ENCODE measurements around the gene SIVA1. TPM values are rescaled to one million over a fixed set of nuclear protein-coding genes. Genes with fewer than 3 reads are reported as not detected.

SIVA1 gene
- polyA plus RNA-seq, 1 donor: 71.9 TPM

GRCh38 chr14:104784846-104785707, 32.1 kb downstream of the SIVA1 start:
- no peak for DNase-seq (ENCODE audit: low read depth)

- no peak for DNase-seq (ENCODE audit: low read depth)
These were observed 32.7 kb downstream of the SIVA1 start for GRCh38 chr14:104785708-104786080.

- DNase-seq (ENCODE audit: low read depth): no peak
These were observed 33.2 kb downstream of the SIVA1 start for GRCh38 chr14:104786091-104786586.

GRCh38 chr14:104786726-104787675, 34.1 kb downstream of the SIVA1 start:
- no peak for DNase-seq (ENCODE audit: low read depth)

GRCh38 chr14:104787736-104788135, 34.8 kb downstream of the SIVA1 start:
- no peak for DNase-seq (ENCODE audit: low read depth)

- no peak for DNase-seq (ENCODE audit: low read depth)
These were observed 35.3 kb downstream of the SIVA1 start for GRCh38 chr14:104788161-104788818.

- DNase-seq (ENCODE audit: low read depth): no peak
These were observed 36.1 kb downstream of the SIVA1 start for GRCh38 chr14:104788873-104789663.

- DNase-seq (ENCODE audit: low read depth): no peak
These were observed 37.1 kb downstream of the SIVA1 start for GRCh38 chr14:104789752-104790743.

- DNase-seq (ENCODE audit: low read depth): no peak
These were observed 38.5 kb downstream of the SIVA1 start for GRCh38 chr14:104791425-104791824.

GRCh38 chr14:104792101-104792884, 39.3 kb downstream of the SIVA1 start:
- no peak for DNase-seq (ENCODE audit: low read depth)

- DNase-seq (ENCODE audit: low read depth): no peak
These were observed 40.2 kb downstream of the SIVA1 start for GRCh38 chr14:104792945-104793702.

- no peak for DNase-seq (ENCODE audit: low read depth)
These were observed 40.7 kb downstream of the SIVA1 start for GRCh38 chr14:104793703-104793959.

GRCh38 chr14:104794099-104794498, 41.2 kb downstream of the SIVA1 start:
- DNase-seq (ENCODE audit: low read depth): no peak

GRCh38 chr14:104794631-104794992, 41.7 kb downstream of the SIVA1 start:
- no peak for DNase-seq (ENCODE audit: low read depth)

- DNase-seq (ENCODE audit: low read depth): no peak
These were observed 42.2 kb downstream of the SIVA1 start, which contains the start of gene AKT1 for GRCh38 chr14:104794993-104795780. Gene AKT1, minus strand, starts transcription at chr14:104795748. Its CDS starts 3,105 bp downstream, at chr14:104792643.

- no peak for DNase-seq (ENCODE audit: low read depth)
These were observed 43.1 kb downstream of the SIVA1 start for GRCh38 chr14:104795781-104796686.

GRCh38 chr14:104796687-104797081, 43.7 kb downstream of the SIVA1 start:
- no peak for DNase-seq (ENCODE audit: low read depth)
